ENCODE results near the gene BCL7B. TPM values are rescaled to one million over a fixed set of nuclear protein-coding genes. Genes with fewer than 3 reads are reported as not detected.

BCL7B gene
- total and polyA plus RNA-seq, 2 of the 4 experiments (the other 2 are of a cell fraction) = 7.2 to 51.3 TPM

GRCh38 chr7:73537051-73537450 is 20.4 kb downstream of the BCL7B start:
- Histone ChIP-seq H2AK5ac (ENCODE audit: low read depth, low read length) (no peak overlapping the region), H3K79me1 (ENCODE audit: low read depth in 1 of 2, low read length in 2 of 2) (peaks cover 10 to 40% of the 10 kb centered on the region in 2 experiments), H2AFZ (replicated peaks; ENCODE audit: low read length, poor library complexity) (no peak overlapping the region), H3K9ac (ENCODE audit: low read depth, low read length) (no peak overlapping the region), H2BK20ac (ENCODE audit: low read depth, low read length) (no peak overlapping the region), H3K9me1 (ENCODE audit: insufficient read depth, low read length) (peaks cover 7% of the 10 kb centered on the region; the same call in 1 of the 2 replicates), H3K27ac (ENCODE audit: insufficient read depth, low read length) (no peak overlapping the region), H3K14ac (replicated peaks; ENCODE audit: low read depth, low read length) (no peak overlapping the region), H2BK5ac (ENCODE audit: low read depth, low read length, poor library complexity, severe bottlenecking) (no peak overlapping the region), H3K4me2 (ENCODE audit: low read depth, low read length) (no peak overlapping the region), H2AK9ac (replicated peaks; ENCODE audit: low read depth, low read length, poor library complexity) (no peak overlapping the region), H4K8ac (ENCODE audit: low read depth in 2 of 2, low read length in 2 of 2) (no peak overlapping the region), H3K18ac (ENCODE audit: low read depth, low read length) (no peak overlapping the region), H4K20me1 (ENCODE audit: insufficient read depth, low read length) (no peaks in the 10 kb centered on the region), H3K4me3 (ENCODE audit: insufficient read depth, low read depth, low read length) (no peak overlapping the region), H4K91ac (ENCODE audit: insufficient read depth, low read depth, low read length) (no peak overlapping the region), H3K56ac (ENCODE audit: extremely low read depth, insufficient read depth, low read length) (no peak overlapping the region), H3K4ac (ENCODE audit: low read depth, low read length) (no peak overlapping the region), H3K4me1 (ENCODE audit: control insufficient read depth, insufficient read depth, low read length) (no peaks in the 10 kb centered on the region), H3K36me3 (ENCODE audit: control insufficient read depth, insufficient read depth, low read length) (peaks cover 53% of the 10 kb centered on the region), H3K23ac (ENCODE audit: low read depth, low read length) (no peak overlapping the region), H3K27me3 (ENCODE audit: control insufficient read depth, insufficient read depth, low read length) (no peaks in the 10 kb centered on the region), H2BK120ac (ENCODE audit: low read depth, low read length) (no peak overlapping the region), H2BK15ac (ENCODE audit: low read depth, low read length) (no peak overlapping the region), H4K5ac (ENCODE audit: low read depth, low read length) (no peak overlapping the region), H3K9me3 (ENCODE audit: control insufficient read depth, insufficient read depth, low read length) (no peaks in the 10 kb centered on the region)
- no peak for DNase-seq
- dilution Hi-C loops (cut with HindIII; ENCODE audit: low sequenced_read_pairs, unreplicated experiment) (no loop called here), intact Hi-C loops (cut with micrococcal nuclease) (no loop called here), in situ Hi-C loops (cut with MboI; ENCODE audit: low sequenced_read_pairs) (no loop called here)
- 90% methylated on average over 11 of the region's 16 CpGs; no CpG with 5 or more reads in 1 of the 2 experiments for WGBS, 2 experiments (ENCODE audit: extremely low coverage in 2 of 2, insufficient read length in 1 of 2)
- BruUV-seq (replicated peaks) = no TSS peak
- no peak for ATAC-seq (ENCODE audit: low read depth)
- CTCF ChIA-PET = no interaction called here
- POLR2A ChIA-PET (ENCODE audit: unreplicated experiment) = no interaction called here
- TF ChIP-seq CTCF (conservative IDR thresholded peaks at IDR 0.05; ENCODE audit: low read depth, low read length) (no peak), MXI1 (IDR thresholded peaks at IDR 0.05; ENCODE audit: borderline replicate concordance, low read depth, low read length) (no peak), RCOR1 (IDR thresholded peaks at IDR 0.05; ENCODE audit: insufficient replicate concordance, low read length) (no peak), SMC3 (IDR thresholded peaks at IDR 0.05; ENCODE audit: low read depth, low read length) (no peak), ELK1 (IDR thresholded peaks at IDR 0.05; ENCODE audit: borderline replicate concordance, low read depth, low read length) (no peak), NFE2L2 (IDR thresholded peaks at IDR 0.05; ENCODE audit: low read depth, low read length) (no peak), MAFK (IDR thresholded peaks at IDR 0.05; ENCODE audit: low read depth, low read length) (no peak), CHD1 (IDR thresholded peaks at IDR 0.05; ENCODE audit: low read depth, low read length) (no peak)
